NCI-H345 treated with DMSO at 0.1 percent for 48 hours (cell line): ENCODE measurements around the gene TAF11L4.
"Not testable (repeated sequence)": the region's sequence is repeated elsewhere in the genome, so short reads cannot be mapped to it uniquely, and the experiment has no call there.

Experiments
- DNase-seq: peaks from one replicate; lab custom pipeline; 2025; ENCODE audit not compliant: unreplicated experiment; lab: John Stamatoyannopoulos, UW

Gene TAF11L4

DNA sequence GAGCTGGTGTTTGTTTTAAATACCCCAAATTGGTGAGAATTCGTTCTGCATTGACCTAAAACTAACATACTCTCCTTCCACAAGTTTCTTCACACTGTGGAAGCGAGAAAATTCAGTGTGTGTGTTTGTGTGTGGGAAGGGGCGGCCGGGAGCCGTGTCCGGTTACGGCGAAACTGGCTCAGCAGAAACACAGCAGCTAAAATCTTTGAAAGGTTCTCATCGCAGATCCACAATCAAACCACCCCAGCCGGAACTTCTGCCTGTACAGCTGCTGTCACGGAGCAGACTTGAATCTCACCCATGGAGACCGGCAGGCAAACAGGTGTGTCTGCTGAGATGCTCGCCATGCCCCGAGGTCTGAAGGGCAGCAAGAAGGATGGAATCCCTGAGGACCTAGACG is at the start of gene TAF11L4:
Gene TAF11L4, plus strand, starts transcription at position 301 of the 400 bp plus-strand sequence.
- DNase-seq, result not testable (repeated sequence)

- not testable (repeated sequence) for DNase-seq
Measured at GRCh38 chr5:17475064-17475463, 46.5 kb upstream of the TAF11L4 start.

DNA sequence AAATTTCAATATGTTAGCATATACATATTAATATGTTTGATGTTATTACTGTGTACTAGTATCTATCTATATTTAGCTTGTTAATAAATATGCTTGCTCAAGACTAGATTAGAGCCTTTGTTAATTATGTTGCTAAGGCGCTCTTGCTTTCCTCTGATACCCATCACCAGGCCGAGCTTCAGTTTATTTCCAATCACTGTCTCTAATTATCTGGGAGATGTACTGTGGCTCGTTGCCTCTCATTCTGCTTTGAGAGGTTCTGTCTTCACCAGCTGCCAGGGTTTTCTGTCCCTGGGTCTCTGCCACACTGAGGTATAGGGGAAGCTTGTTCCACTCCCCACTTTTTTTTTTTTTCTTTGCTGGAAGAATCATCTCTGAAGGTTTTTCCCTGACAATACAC is 44.6 kb upstream of the TAF11L4 start:
- DNase-seq, result no peak

DNA sequence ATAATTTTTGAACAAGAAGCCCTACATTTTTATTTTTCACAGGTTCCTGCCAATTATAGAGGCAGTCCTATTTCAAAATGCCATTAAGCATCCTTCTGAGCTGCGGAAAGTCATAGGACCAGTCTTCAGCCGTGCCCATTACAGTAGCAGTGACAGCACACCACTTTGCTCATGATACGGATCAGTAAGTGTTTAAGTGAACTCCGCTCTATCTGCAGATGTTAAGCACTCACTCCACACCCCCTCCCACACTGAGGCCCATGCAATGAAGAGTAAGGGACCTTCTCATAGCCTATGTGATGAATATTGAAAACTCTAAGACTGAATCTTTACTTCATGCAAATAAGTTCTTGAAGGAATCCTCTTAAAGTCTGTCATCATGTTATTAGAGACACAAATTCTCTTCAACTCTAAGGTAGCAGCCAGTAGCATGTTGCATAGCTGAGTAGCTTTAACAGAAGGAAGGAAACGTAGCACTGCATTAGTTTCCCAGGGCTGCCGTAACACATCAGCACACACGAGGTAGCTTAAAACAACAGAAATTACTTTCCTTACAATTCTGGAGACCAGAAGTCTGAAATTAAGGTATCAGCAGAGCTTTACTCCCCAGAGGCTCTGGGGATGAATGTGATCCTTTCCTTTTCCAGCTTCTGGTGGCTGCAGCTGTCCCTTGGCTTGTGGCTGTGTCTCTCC is 43.9 kb upstream of the TAF11L4 start:
- DNase-seq, result peak; percentile 69

DNA sequence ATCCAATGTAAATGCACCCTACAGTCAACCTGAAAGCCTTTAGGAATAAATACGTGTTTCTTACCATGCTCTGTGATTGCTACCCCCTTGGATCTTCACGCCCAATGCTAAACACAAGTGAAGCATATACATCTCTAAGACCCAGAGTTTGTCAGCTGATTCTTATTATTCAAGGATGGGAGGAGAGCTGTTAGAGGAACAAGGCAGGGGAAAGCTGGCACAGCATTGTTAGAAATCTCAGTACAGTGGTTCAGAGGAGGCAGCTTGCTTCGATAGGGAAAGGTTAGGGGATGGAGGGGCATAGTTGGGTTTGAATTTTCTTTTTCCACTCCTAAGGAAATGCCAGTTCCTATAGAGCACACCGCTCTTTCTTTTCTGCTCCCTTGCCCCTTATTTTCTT is 40.2 kb upstream of the TAF11L4 start:
- peak; percentile 1 for DNase-seq

GRCh38 chr5:17482790-17483189 is 38.8 kb upstream of the TAF11L4 start:
- no peak for DNase-seq

- DNase-seq, result not testable (repeated sequence)
Measured at GRCh38 chr5:17486464-17487173, 35.0 kb upstream of the TAF11L4 start.

DNA sequence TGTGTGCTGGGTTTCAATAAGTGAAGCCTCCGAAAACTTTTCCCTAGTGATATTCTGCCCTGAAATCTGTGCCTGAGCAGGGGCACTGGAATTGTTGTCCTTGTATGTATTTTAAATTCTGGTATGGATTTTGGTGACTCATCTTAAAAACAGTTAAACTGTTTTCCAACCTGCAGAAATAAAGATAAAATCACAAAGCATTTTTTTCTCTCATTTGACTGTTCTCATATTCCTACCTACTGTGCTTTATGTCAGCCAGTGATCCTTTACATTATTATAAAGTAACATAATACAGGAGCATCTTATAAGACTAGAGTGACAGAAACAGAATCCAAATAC is 34.5 kb upstream of the TAF11L4 start:
- no peak for DNase-seq

DNA sequence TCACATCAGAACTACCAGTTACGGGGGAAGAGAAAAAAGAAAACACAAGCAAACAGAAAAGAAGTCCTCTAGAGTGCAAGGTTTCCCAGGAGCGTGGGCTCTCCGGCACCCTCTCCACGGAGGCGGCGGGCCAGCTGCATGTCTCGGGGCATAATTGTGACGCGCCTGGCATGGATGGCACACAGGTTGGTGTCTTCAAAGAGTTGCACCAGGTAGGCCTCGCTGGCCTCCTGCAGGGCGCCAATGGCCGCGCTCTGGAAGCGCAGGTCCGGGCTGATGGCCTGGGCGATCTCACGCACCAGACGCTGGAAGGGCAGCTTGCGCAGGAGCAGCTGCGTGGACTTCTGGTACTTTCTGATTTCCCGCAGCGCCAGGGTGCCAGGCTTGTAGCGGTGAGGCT is 30.3 kb upstream of the TAF11L4 start:
- not testable (repeated sequence) for DNase-seq

- no peak for DNase-seq
Measured at GRCh38 chr5:17492770-17493169, 28.8 kb upstream of the TAF11L4 start.

GRCh38 chr5:17497446-17497845 is 24.2 kb upstream of the TAF11L4 start:
- DNase-seq, result no peak

GRCh38 chr5:17497931-17498330 is 23.7 kb upstream of the TAF11L4 start, which contains the start of gene TAF11L2:
Gene TAF11L2, plus strand, starts transcription at chr5:17498231.
- DNase-seq, result not testable (repeated sequence)

- no peak for DNase-seq
Measured at GRCh38 chr5:17511775-17512325, 9.8 kb upstream of the TAF11L4 start.

DNA sequence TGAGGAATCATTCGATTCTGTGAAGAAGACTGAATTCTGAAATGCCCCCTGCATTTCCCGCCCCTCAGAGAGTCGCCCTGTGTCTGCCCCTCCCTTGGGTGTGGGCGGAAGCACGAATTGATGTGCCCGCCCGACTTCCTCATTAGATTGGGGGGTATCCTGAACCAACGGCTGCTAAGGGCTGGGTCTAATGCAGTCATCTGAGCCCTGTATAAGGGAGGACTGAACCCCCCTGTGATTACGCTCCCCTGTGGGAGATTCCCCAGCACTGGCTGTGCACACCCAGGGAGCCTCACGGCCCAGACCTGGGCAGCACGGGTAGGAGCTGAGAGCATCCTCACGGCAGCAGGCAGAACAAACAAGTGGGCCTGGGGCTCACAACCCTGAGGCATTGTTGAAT is 4.1 kb upstream of the TAF11L4 start:
- DNase-seq, result not testable (repeated sequence)

- not testable (repeated sequence) for DNase-seq
Measured at GRCh38 chr5:17518067-17518466, 3.5 kb upstream of the TAF11L4 start, which contains the start of gene TAF11L3. Gene TAF11L3, plus strand, starts transcription at chr5:17518367.

DNA sequence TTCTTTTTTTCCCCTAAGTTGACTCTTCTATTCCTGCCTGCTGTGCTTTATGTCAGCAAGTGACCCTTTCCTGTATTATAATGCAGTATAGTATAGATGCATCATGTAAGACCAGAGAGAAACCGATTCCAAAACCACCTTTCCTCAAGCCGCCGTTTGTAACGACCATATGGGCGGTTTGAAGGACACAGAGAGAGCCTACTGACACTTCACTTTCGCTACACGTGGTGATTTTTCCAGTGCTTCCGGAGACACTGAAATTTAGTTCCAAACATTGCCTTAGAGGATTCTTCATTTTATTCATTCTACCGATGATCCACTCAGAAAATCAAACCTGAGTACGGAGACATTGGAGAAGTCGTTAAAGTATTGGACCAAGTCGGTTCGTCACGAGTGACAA is 2.1 kb upstream of the TAF11L4 start:
- not testable (repeated sequence) for DNase-seq

DNA sequence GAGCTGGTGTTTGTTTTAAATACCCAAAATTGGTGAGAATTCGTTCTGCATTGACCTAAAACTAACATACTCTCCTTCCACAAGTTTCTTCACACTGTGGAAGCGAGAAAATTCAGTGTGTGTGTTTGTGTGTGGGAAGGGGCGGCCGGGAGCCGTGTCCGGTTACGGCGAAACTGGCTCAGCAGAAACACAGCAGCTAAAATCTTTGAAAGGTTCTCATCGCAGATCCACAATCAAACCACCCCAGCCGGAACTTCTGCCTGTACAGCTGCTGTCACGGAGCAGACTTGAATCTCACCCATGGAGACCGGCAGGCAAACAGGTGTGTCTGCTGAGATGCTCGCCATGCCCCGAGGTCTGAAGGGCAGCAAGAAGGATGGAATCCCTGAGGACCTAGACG is 3.3 kb downstream of the TAF11L4 start, which contains the start of gene TAF11L5:
Gene TAF11L5, plus strand, starts transcription at position 301 of the 400 bp plus-strand sequence.
- DNase-seq, result not testable (repeated sequence)

GRCh38 chr5:17526504-17526903 is 4.9 kb downstream of the TAF11L4 start:
- DNase-seq, result not testable (repeated sequence)

GRCh38 chr5:17528369-17528768 is 6.8 kb downstream of the TAF11L4 start, which contains the start of gene TAF11L6:
Gene TAF11L6, plus strand, starts transcription at chr5:17528669.
- DNase-seq, result not testable (repeated sequence)
